HL-60 (cell line): Measurements from ENCODE around the gene NIF3L1.
"Not testable (repeated sequence)": the region's sequence is repeated elsewhere in the genome, so short reads cannot be mapped to it uniquely, and the experiment has no call there.

Experiments
- DNase-seq, 2 experiments: peaks; one replicate each; pipeline ENCODE4 v3.0.0-alpha.2; 2010 to 2020; ENCODE audit warnings: low read depth in 1 of 2, low spot score in 1 of 2
- H3K27ac ChIP-seq: fragments of 250-450 bp; sonication (Bioruptor Pico); replicated peaks from 2 replicates; pipeline ENCODE4 v1.5.1; 2020; ENCODE audit warnings: mild to moderate bottlenecking, moderate library complexity
- H3K27me3 ChIP-seq: fragments of 250-450 bp; sonication (Bioruptor Pico); 2 replicates; pipeline ENCODE4 v1.5.1; 2021; ENCODE audit warnings: mild to moderate bottlenecking, moderate library complexity; ENCODE audit not compliant: insufficient read depth, poor library complexity, severe bottlenecking
- H3K4me3 ChIP-seq: replicated peaks from 2 replicates; pipeline ENCODE4 v1.5.1; 2011; ENCODE audit warnings: mild to moderate bottlenecking, control low read depth, low read length; ENCODE audit not compliant: insufficient read depth
- GABPA ChIP-seq: IDR thresholded peaks from 2 replicates; pipeline ENCODE4 v1.6.1; 2012; ENCODE audit warnings: low read depth
- POLR2AphosphoS5 ChIP-seq: IDR thresholded peaks from 2 replicates; pipeline ENCODE4 v1.6.1; 2012; ENCODE audit warnings: low read depth
- SPI1 ChIP-seq: IDR thresholded peaks from 2 replicates; pipeline ENCODE4 v1.6.1; 2012; ENCODE audit warnings: low read depth, mild to moderate bottlenecking, borderline replicate concordance
- TF ChIP-seq, protein P1 (sequence below): IDR thresholded peaks from one replicate; pipeline ENCODE4 v1.5.1; 2011; ENCODE audit warnings: low read length, control low read depth, inconsistent platforms; ENCODE audit not compliant: insufficient read depth
- TF ChIP-seq, protein P2 (sequence below): IDR thresholded peaks from 2 replicates; pipeline ENCODE4 v1.6.1; 2012; ENCODE audit warnings: low read depth; ENCODE audit not compliant: insufficient replicate concordance

NIF3L1 gene

DNA sequence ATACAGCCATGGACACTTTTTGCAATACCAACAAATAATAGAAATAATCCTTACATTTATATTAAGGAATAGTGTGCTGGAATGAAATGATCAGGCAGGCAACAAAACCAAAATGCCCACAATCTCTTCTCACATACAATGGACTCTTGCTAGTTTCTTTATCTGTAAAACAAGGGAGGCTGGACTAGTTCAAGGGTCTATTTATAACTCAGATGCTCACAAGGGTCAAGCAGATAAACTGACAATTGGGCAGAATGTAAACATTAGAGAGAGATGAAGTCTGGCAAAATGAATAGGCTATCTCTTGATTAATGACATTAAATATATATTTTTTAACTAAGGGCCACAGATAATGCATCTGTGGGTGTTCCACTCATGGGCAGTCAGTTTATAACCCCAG, 11.7 kb upstream of the NIF3L1 start:
- no peak for DNase-seq
- Histone ChIP-seq H3K27me3 (no peaks in the 10 kb centered on the region), H3K27ac (no peak overlapping the region), H3K4me3 (no peak overlapping the region)
- TF ChIP-seq SPI1: no peak
- no peak for TF ChIP-seq GABPA
- no peak for TF ChIP-seq POLR2AphosphoS5
- TF ChIP-seq, protein P1, sequence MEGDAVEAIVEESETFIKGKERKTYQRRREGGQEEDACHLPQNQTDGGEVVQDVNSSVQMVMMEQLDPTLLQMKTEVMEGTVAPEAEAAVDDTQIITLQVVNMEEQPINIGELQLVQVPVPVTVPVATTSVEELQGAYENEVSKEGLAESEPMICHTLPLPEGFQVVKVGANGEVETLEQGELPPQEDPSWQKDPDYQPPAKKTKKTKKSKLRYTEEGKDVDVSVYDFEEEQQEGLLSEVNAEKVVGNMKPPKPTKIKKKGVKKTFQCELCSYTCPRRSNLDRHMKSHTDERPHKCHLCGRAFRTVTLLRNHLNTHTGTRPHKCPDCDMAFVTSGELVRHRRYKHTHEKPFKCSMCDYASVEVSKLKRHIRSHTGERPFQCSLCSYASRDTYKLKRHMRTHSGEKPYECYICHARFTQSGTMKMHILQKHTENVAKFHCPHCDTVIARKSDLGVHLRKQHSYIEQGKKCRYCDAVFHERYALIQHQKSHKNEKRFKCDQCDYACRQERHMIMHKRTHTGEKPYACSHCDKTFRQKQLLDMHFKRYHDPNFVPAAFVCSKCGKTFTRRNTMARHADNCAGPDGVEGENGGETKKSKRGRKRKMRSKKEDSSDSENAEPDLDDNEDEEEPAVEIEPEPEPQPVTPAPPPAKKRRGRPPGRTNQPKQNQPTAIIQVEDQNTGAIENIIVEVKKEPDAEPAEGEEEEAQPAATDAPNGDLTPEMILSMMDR: no peak
- TF ChIP-seq, protein P2, sequence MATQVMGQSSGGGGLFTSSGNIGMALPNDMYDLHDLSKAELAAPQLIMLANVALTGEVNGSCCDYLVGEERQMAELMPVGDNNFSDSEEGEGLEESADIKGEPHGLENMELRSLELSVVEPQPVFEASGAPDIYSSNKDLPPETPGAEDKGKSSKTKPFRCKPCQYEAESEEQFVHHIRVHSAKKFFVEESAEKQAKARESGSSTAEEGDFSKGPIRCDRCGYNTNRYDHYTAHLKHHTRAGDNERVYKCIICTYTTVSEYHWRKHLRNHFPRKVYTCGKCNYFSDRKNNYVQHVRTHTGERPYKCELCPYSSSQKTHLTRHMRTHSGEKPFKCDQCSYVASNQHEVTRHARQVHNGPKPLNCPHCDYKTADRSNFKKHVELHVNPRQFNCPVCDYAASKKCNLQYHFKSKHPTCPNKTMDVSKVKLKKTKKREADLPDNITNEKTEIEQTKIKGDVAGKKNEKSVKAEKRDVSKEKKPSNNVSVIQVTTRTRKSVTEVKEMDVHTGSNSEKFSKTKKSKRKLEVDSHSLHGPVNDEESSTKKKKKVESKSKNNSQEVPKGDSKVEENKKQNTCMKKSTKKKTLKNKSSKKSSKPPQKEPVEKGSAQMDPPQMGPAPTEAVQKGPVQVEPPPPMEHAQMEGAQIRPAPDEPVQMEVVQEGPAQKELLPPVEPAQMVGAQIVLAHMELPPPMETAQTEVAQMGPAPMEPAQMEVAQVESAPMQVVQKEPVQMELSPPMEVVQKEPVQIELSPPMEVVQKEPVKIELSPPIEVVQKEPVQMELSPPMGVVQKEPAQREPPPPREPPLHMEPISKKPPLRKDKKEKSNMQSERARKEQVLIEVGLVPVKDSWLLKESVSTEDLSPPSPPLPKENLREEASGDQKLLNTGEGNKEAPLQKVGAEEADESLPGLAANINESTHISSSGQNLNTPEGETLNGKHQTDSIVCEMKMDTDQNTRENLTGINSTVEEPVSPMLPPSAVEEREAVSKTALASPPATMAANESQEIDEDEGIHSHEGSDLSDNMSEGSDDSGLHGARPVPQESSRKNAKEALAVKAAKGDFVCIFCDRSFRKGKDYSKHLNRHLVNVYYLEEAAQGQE: no peak

DNA sequence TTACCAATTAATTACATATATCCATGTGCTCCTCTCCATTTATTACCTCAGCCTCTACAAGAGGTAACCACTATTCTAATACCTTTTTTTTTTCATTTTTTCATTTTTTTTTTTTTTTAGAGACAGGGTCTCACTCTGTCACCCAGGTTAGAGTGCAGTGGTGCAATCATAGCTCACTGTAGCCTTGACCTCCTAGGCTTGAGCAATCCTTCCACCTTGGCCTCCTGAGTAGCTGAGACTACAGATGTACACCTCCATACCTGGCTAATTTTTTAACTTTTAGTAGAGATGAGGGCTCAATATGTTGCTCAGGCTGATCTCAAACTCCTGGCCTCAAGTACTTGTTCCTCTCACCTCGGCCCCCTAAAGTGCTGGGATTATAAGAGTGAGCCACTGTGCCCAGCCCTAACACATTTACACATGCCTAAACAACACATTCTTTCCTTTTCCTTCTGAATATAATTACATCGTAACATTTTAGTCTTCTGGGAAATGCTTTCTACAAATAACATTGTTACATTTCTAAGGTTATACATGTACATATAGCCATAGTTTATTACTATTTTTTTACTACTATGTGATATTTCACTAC, 10.8 kb upstream of the NIF3L1 start:
- DNase-seq: no peak
- Histone ChIP-seq H3K27me3 (no peaks in the 10 kb centered on the region), H3K4me3 (no peak overlapping the region), H3K27ac (no peak overlapping the region)
- TF ChIP-seq, protein P1: no peak
- TF ChIP-seq GABPA (no peak), POLR2AphosphoS5 (no peak), SPI1 (no peak)
- TF ChIP-seq, protein P2: no peak

DNA sequence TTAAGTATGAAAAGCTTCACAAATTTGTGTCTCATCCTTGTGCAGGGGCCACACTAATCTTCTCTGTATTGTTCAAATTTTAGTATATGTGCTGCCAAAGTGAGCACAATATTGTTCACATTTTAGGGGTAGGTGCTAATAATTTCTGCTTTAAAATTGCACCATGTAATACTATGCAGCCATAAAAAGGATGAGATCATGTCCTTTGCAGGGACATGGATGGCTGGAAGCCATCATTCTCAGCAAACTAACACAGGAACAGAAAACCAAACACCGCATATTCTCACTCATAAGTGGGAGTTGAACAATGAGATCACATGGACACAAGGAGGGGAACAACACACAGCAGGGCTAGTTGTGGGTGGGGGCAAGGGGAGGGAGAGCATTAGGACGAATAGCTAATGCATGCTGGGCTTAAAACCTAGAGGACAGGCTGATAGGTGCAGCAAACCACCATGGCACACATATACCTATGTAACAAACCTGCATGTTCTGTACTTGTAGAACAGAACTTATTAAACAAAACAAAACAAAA, 7.4 kb upstream of the NIF3L1 start:
- not testable (repeated sequence) for DNase-seq, H3K4me3 ChIP-seq, H3K27me3 ChIP-seq, H3K27ac ChIP-seq

DNA sequence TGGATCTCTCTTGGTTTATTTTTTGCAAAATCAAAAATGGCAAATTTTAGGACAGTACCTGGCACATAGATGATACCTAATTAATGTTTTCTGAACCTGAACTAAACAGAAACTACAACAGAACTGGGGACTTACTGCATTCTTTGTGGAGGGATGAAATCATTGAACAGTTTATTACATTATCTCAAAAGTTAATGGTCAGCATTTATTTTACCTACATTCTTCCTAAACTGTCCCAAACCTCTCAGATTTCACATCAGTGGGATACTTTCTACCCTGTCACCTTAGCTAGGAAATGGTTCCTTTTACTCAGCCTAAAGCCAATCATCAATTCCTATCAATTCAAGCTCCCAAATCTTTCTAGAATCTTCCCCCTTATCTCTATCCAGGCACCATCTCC, 10.3 kb downstream of the NIF3L1 start:
- Histone ChIP-seq H3K27me3 (no peaks in the 10 kb centered on the region), H3K4me3 (no peak overlapping the region), H3K27ac (no peak overlapping the region)
- TF ChIP-seq SPI1 (no peak), GABPA (no peak), POLR2AphosphoS5 (no peak)
- TF ChIP-seq, protein P2: no peak
- TF ChIP-seq, protein P1: no peak
- DNase-seq: no peak
